HepG2 (cell line): ENCODE data around the gene TBCD. TPM values are rescaled to one million over a fixed set of nuclear protein-coding genes. Genes with fewer than 3 reads are reported as not detected.

Experiments
- CBX2 ChIP-seq, 2 experiments: fragments of 200-600 bp in 1 of 2; sonication (generic); formaldehyde crosslinking in 1 of 2; IDR thresholded peaks; 2 replicates each; pipeline versions ENCODE4 v1.7.0 to v1.8.1; 2018 to 2022; ENCODE audit warnings: low read depth in 2 of 2, low read length in 1 of 2, mild to moderate bottlenecking in 1 of 2, missing genetic modification reagents in 1 of 2
- DPF2 ChIP-seq: sonication (generic); formaldehyde crosslinking; IDR thresholded peaks from 2 replicates; pipeline ENCODE4 v1.4.0; 2020; ENCODE audit warnings: mild to moderate bottlenecking, low read depth, missing genetic modification reagents, borderline replicate concordance
- GABPB1 ChIP-seq: IDR thresholded peaks from 2 replicates; pipeline ENCODE4 v1.6.1; 2016; ENCODE audit warnings: mild to moderate bottlenecking, missing genetic modification reagents, moderate library complexity, missing compliant biosample characterization
- HNRNPLL ChIP-seq: fragments of 200-400 bp; formaldehyde crosslinking; IDR thresholded peaks from 2 replicates; pipeline ENCODE4 v1.6.1; 2017; ENCODE audit warnings: mild to moderate bottlenecking, low read depth, low read length; ENCODE audit not compliant: poor library complexity, severe bottlenecking
- HOXA5 ChIP-seq: sonication (generic); formaldehyde crosslinking; IDR thresholded peaks from 2 replicates; pipeline ENCODE4 v1.4.0; 2020; ENCODE audit warnings: missing genetic modification reagents
- KLF12 ChIP-seq: sonication (generic); formaldehyde crosslinking; IDR thresholded peaks from 2 replicates; pipeline ENCODE4 v1.4.0; 2020; ENCODE audit warnings: missing genetic modification reagents, borderline replicate concordance
- MATR3 ChIP-seq: sonication (generic); formaldehyde crosslinking; IDR thresholded peaks from 2 replicates; pipeline ENCODE4 v1.4.0; 2020; ENCODE audit warnings: missing genetic modification reagents
- SCMH1 ChIP-seq: sonication (generic); formaldehyde crosslinking; IDR thresholded peaks from 2 replicates; pipeline ENCODE4 v1.9.0; 2021; ENCODE audit warnings: missing genetic modification reagents, mild to moderate bottlenecking, borderline replicate concordance
- TMF1 ChIP-seq: sonication (generic); formaldehyde crosslinking; IDR thresholded peaks from 2 replicates; pipeline ENCODE4 v1.8.1; 2022; ENCODE audit warnings: low read depth, missing genetic modification reagents
- ZFP36L1 ChIP-seq: sonication (generic); formaldehyde crosslinking; IDR thresholded peaks from 2 replicates; pipeline ENCODE4 v1.8.0; 2022; ENCODE audit warnings: mild to moderate bottlenecking, missing genetic modification reagents, moderate library complexity
- ZNF484 ChIP-seq: sonication (generic); formaldehyde crosslinking; IDR thresholded peaks from 2 replicates; pipeline ENCODE4 v1.5.1; 2020; ENCODE audit warnings: mild to moderate bottlenecking, low read depth, missing genetic modification reagents, borderline replicate concordance
- ZNF557 ChIP-seq: sonication (generic); formaldehyde crosslinking; IDR thresholded peaks from 2 replicates; pipeline ENCODE4 v1.4.0; 2020; ENCODE audit warnings: missing genetic modification reagents
- ZNF713 ChIP-seq: sonication (generic); formaldehyde crosslinking; IDR thresholded peaks from 2 replicates; pipeline ENCODE4 v1.4.0; 2020; ENCODE audit warnings: mild to moderate bottlenecking, missing genetic modification reagents
- polyA plus RNA-seq, 8 experiments: library from polyadenylated mRNA; depleted of rRNA in 3 of 8; stranded (reverse) in 7 of 8; unstranded in 1 of 8; fragments of >200 nt; fragmentation: Illumina TruSeq in 4 of 8; extraction: Trizol in 4 of 8; gene quantifications; 2 replicates each; pipeline versions ENCODE4 v1.2.1 to v1.2.3, GENCODE V29; 2011 to 2016; ENCODE audit warnings: low read depth in 4 of 8, missing spikeins in 1 of 8, mixed read lengths in 1 of 8; ENCODE audit not compliant: insufficient read depth in 1 of 8
- total RNA-seq, 5 experiments: library from RNA; depleted of rRNA; stranded (reverse); fragments of >200 nt; fragmentation: Illumina TruSeq; extraction: Trizol; gene quantifications; 2 replicates each; pipeline ENCODE4 v1.2.3, GENCODE V29; 2016; ENCODE audit warnings: low read depth in 1 of 5
- TF ChIP-seq, protein P1 (sequence below): sonication (generic); formaldehyde crosslinking; IDR thresholded peaks from 2 replicates; pipeline ENCODE4 v1.8.1; 2022; ENCODE audit warnings: low read depth, mild to moderate bottlenecking, missing genetic modification reagents
- TF ChIP-seq, protein P2 (sequence below): sonication (generic); formaldehyde crosslinking; IDR thresholded peaks from 2 replicates; pipeline ENCODE4 v1.4.0; 2020; ENCODE audit warnings: missing genetic modification reagents
- TF ChIP-seq, protein P3 (sequence below): sonication (generic); formaldehyde crosslinking; IDR thresholded peaks from 2 replicates; pipeline ENCODE4 v1.4.0; 2020; ENCODE audit warnings: low read depth, missing genetic modification reagents
- TF ChIP-seq, protein P4 (sequence below): IDR thresholded peaks from 2 replicates; pipeline ENCODE4 v1.6.1; 2016; ENCODE audit warnings: mild to moderate bottlenecking, missing biosample characterization, missing genetic modification reagents

Gene TBCD
- total and polyA plus RNA-seq, 2 of the 13 experiments (the other 11 are each of a cell fraction or from before 2014, with no cell fraction given), result 33.9 to 54.8 TPM

DNA sequence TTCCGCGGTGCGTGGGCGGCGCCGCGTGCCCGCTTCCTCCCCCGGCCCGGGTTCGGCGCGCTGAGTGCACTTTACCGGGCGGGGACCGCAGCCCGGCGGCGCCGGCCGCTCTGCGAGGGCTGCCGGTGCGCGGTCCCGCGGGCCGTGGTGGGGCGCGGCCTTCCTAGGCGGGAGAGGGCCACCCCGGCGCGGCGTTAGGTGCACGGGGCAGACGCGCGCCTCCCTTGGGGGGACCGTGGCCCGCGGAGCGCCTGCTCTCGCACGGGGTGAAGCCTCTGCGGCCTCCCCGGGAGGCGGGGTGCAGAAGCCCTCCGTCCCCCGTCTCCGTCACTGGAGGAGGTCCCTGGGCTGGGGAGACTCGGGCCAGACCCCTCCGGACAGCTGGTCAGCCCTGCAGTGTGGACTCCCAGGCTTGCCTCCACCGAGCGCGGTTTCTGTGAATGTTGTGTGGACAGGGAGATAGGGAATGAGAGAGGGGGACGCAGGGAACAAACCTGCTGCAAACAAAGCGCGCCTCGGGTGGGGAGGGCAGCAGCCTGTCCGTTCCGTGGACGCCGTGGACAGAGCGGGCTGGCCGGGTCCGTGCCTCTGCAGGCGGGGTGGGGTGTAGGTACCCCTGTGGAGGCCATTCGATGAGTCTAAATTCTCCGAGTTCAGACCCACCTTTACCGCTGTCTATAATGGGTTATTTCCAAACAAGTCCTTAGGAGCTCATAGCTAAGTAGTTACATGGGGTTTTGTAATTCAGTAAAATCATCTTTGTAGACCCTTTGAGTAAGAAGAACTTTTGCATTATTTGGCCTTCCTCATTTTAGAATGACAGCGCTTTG, 721 bp downstream of the TBCD start (continued):
- TF ChIP-seq, protein P1, sequence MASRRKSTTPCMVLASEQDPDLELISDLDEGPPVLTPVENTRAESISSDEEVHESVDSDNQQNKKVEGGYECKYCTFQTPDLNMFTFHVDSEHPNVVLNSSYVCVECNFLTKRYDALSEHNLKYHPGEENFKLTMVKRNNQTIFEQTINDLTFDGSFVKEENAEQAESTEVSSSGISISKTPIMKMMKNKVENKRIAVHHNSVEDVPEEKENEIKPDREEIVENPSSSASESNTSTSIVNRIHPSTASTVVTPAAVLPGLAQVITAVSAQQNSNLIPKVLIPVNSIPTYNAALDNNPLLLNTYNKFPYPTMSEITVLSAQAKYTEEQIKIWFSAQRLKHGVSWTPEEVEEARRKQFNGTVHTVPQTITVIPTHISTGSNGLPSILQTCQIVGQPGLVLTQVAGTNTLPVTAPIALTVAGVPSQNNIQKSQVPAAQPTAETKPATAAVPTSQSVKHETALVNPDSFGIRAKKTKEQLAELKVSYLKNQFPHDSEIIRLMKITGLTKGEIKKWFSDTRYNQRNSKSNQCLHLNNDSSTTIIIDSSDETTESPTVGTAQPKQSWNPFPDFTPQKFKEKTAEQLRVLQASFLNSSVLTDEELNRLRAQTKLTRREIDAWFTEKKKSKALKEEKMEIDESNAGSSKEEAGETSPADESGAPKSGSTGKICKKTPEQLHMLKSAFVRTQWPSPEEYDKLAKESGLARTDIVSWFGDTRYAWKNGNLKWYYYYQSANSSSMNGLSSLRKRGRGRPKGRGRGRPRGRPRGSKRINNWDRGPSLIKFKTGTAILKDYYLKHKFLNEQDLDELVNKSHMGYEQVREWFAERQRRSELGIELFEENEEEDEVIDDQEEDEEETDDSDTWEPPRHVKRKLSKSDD (CRISPR knock-in tag), result 0 out of 2 replicates have a peak, but pooled peaks have one; percentile 52
- TF ChIP-seq ZNF557 (CRISPR knock-in tag) (no peak), HNRNPLL (peak; percentile 1), ZNF713 (CRISPR knock-in tag) (no peak), TMF1 (0 out of 2 replicates have a peak, but pooled peaks have one; percentile 7), KLF12 (no peak), CBX2 (IDR thresholded peaks at IDR 0.05; ENCODE audit: low read depth, low read length) (no peak), CBX2 (CRISPR knock-in tag; IDR thresholded peaks at IDR 0.05; ENCODE audit: low read depth) (0 out of 2 replicates have a peak, but pooled peaks have one; percentile 12), SCMH1 (no peak), ZNF484 (CRISPR knock-in tag) (0 out of 2 replicates have a peak, but pooled peaks have one; percentile 23), GABPB1 (0 out of 2 replicates have a peak, but pooled peaks have one; percentile 33), DPF2 (no peak), MATR3 (CRISPR knock-in tag) (no peak), ZFP36L1 (CRISPR knock-in tag) (0 out of 2 replicates have a peak, but pooled peaks have one; percentile 29), HOXA5 (CRISPR knock-in tag) (0 out of 2 replicates have a peak, but pooled peaks have one; percentile 50)
- TF ChIP-seq, protein P2, sequence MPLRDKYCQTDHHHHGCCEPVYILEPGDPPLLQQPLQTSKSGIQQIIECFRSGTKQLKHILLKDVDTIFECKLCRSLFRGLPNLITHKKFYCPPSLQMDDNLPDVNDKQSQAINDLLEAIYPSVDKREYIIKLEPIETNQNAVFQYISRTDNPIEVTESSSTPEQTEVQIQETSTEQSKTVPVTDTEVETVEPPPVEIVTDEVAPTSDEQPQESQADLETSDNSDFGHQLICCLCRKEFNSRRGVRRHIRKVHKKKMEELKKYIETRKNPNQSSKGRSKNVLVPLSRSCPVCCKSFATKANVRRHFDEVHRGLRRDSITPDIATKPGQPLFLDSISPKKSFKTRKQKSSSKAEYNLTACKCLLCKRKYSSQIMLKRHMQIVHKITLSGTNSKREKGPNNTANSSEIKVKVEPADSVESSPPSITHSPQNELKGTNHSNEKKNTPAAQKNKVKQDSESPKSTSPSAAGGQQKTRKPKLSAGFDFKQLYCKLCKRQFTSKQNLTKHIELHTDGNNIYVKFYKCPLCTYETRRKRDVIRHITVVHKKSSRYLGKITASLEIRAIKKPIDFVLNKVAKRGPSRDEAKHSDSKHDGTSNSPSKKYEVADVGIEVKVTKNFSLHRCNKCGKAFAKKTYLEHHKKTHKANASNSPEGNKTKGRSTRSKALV, result 0 out of 2 replicates have a peak, but pooled peaks have one; percentile 46
- TF ChIP-seq, protein P3, sequence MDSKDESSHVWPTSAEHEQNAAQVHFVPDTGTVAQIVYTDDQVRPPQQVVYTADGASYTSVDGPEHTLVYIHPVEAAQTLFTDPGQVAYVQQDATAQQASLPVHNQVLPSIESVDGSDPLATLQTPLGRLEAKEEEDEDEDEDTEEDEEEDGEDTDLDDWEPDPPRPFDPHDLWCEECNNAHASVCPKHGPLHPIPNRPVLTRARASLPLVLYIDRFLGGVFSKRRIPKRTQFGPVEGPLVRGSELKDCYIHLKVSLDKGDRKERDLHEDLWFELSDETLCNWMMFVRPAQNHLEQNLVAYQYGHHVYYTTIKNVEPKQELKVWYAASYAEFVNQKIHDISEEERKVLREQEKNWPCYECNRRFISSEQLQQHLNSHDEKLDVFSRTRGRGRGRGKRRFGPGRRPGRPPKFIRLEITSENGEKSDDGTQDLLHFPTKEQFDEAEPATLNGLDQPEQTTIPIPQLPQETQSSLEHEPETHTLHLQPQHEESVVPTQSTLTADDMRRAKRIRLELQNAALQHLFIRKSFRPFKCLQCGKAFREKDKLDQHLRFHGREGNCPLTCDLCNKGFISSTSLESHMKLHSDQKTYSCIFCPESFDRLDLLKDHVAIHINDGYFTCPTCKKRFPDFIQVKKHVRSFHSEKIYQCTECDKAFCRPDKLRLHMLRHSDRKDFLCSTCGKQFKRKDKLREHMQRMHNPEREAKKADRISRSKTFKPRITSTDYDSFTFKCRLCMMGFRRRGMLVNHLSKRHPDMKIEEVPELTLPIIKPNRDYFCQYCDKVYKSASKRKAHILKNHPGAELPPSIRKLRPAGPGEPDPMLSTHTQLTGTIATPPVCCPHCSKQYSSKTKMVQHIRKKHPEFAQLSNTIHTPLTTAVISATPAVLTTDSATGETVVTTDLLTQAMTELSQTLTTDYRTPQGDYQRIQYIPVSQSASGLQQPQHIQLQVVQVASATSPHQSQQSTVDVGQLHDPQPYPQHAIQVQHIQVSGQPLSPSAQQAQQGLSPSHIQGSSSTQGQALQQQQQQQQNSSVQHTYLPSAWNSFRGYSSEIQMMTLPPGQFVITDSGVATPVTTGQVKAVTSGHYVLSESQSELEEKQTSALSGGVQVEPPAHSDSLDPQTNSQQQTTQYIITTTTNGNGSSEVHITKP, result no peak
- TF ChIP-seq, protein P4, sequence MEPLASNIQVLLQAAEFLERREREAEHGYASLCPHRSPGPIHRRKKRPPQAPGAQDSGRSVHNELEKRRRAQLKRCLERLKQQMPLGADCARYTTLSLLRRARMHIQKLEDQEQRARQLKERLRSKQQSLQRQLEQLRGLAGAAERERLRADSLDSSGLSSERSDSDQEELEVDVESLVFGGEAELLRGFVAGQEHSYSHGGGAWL (CRISPR knock-in tag), result 0 out of 2 replicates have a peak, but pooled peaks have one; percentile 5
